IMR-90 (cell line): ENCODE data around the gene CALHM6. TPM values are rescaled to one million over a fixed set of nuclear protein-coding genes. Genes with fewer than 3 reads are reported as not detected.

Experiments used
- ATAC-seq: fragments of 200-7000 bp; cut with Tn5 transposase; 2 replicates; pipeline ENCODE4 v1.9.1; 2020; ENCODE audit warnings: low read depth, mild to moderate bottlenecking, moderate library complexity
- BruUV-seq: library from RNA; stranded (reverse); fragments of 400-500 nt; replicated peaks from 2 replicates; lab custom pipeline; 2021; lab: Mats Ljungman, UMichigan
- CTCF ChIA-PET: fragments of 300-600 bp; formaldehyde crosslinking; extraction: SDS; loops from one replicate; lab custom pipeline; 2021; ENCODE audit warnings: antibody characterized with exemption; lab: Yijun Ruan, JAX
- POLR2A ChIA-PET: fragments of 300-600 bp; sonication (Branson Sonifier 250); formaldehyde crosslinking; loops from one replicate; lab custom pipeline; 2022; ENCODE audit warnings: antibody characterized with exemption; ENCODE audit not compliant: unreplicated experiment; lab: Charles Lee
- DNase-seq: peaks from one replicate; pipeline ENCODE4 v3.0.0; 2013
- H2AFZ ChIP-seq: replicated peaks from 2 replicates; pipeline ENCODE3; 2013; ENCODE audit warnings: low read length, mild to moderate bottlenecking; ENCODE audit not compliant: poor library complexity
- H2AK5ac ChIP-seq: 2 replicates; pipeline ENCODE4 v1.6.1; 2013; ENCODE audit warnings: low read depth, low read length, inconsistent platforms
- H2AK9ac ChIP-seq: replicated peaks from 2 replicates; pipeline ENCODE3; 2013; ENCODE audit warnings: mild to moderate bottlenecking, low read depth, low read length, moderate library complexity; ENCODE audit not compliant: poor library complexity
- H2BK120ac ChIP-seq: 2 replicates; pipeline ENCODE4 v1.6.1; 2013; ENCODE audit warnings: low read depth, low read length, inconsistent platforms
- H2BK15ac ChIP-seq: 3 replicates; pipeline ENCODE4 v1.6.1; 2013; ENCODE audit warnings: low read depth, low read length, inconsistent platforms
- H2BK20ac ChIP-seq: 2 replicates; pipeline ENCODE4 v1.6.1; 2013; ENCODE audit warnings: low read depth, mild to moderate bottlenecking, inconsistent platforms, low read length, moderate library complexity
- H2BK5ac ChIP-seq: 2 replicates; pipeline ENCODE4 v1.6.1; 2013; ENCODE audit warnings: mild to moderate bottlenecking, low read depth, low read length, inconsistent platforms; ENCODE audit not compliant: poor library complexity, severe bottlenecking
- H3K14ac ChIP-seq: replicated peaks from 2 replicates; pipeline ENCODE4 v1.6.1; 2013; ENCODE audit warnings: low read depth, low read length, inconsistent platforms
- H3K18ac ChIP-seq: 2 replicates; pipeline ENCODE4 v1.6.1; 2013; ENCODE audit warnings: low read depth, low read length, control low read depth
- H3K23ac ChIP-seq: 2 replicates; pipeline ENCODE4 v1.6.1; 2013; ENCODE audit warnings: low read depth, low read length, inconsistent platforms
- H3K27ac ChIP-seq: 2 replicates; pipeline ENCODE4 v1.5.1; 2013; ENCODE audit warnings: mild to moderate bottlenecking, control low read depth, low read length; ENCODE audit not compliant: insufficient read depth
- H3K27me3 ChIP-seq: 2 replicates; pipeline ENCODE4 v1.6.1; 2013; ENCODE audit warnings: low read length; ENCODE audit not compliant: control insufficient read depth, insufficient read depth
- H3K36me3 ChIP-seq: 2 replicates; pipeline ENCODE4 v1.6.1; 2013; ENCODE audit warnings: low read length, mixed read lengths; ENCODE audit not compliant: control insufficient read depth, insufficient read depth
- H3K4ac ChIP-seq: 2 replicates; pipeline ENCODE4 v1.6.1; 2013; ENCODE audit warnings: low read depth, low read length, inconsistent platforms
- H3K4me1 ChIP-seq: 2 replicates; pipeline ENCODE4 v1.6.1; 2013; ENCODE audit warnings: low read length, mixed read lengths; ENCODE audit not compliant: control insufficient read depth, insufficient read depth
- H3K4me2 ChIP-seq: 2 replicates; pipeline ENCODE4 v1.6.1; 2013; ENCODE audit warnings: low read depth, mild to moderate bottlenecking, control low read depth, low read length, moderate library complexity
- H3K4me3 ChIP-seq: 2 replicates; pipeline ENCODE4 v1.5.1; 2013; ENCODE audit warnings: low read depth, mild to moderate bottlenecking, control low read depth, low read length, moderate library complexity; ENCODE audit not compliant: insufficient read depth
- H3K56ac ChIP-seq: 2 replicates; pipeline ENCODE4 v1.6.1; 2013; ENCODE audit warnings: low read length, inconsistent platforms; ENCODE audit not compliant: insufficient read depth; ENCODE audit errors: extremely low read depth
- H3K79me1 ChIP-seq, 2 experiments: 2 replicates each; pipeline ENCODE4 v1.6.1; 2013; ENCODE audit warnings: low read length in 2 of 2, inconsistent platforms in 1 of 2, low read depth in 1 of 2
- H3K9ac ChIP-seq: 2 replicates; pipeline ENCODE4 v1.6.1; 2013; ENCODE audit warnings: low read depth, low read length, control low read depth
- H3K9me1 ChIP-seq: 2 replicates; pipeline ENCODE4 v1.6.1; 2013; ENCODE audit warnings: low read length, inconsistent platforms; ENCODE audit not compliant: insufficient read depth
- H3K9me3 ChIP-seq: 2 replicates; pipeline ENCODE4 v1.6.1; 2013; ENCODE audit warnings: low read length; ENCODE audit not compliant: control insufficient read depth, insufficient read depth
- H4K20me1 ChIP-seq: 2 replicates; pipeline ENCODE4 v1.6.1; 2013; ENCODE audit warnings: low read length, inconsistent platforms; ENCODE audit not compliant: insufficient read depth
- H4K5ac ChIP-seq: 2 replicates; pipeline ENCODE4 v1.6.1; 2013; ENCODE audit warnings: mild to moderate bottlenecking, low read depth, low read length, control low read depth
- H4K8ac ChIP-seq, 2 experiments: 2 replicates each; pipeline ENCODE4 v1.6.1; 2013; ENCODE audit warnings: low read depth in 2 of 2, low read length in 2 of 2, control low read depth in 1 of 2, inconsistent platforms in 1 of 2
- H4K91ac ChIP-seq: 2 replicates; pipeline ENCODE4 v1.6.1; 2013; ENCODE audit warnings: low read depth, low read length, inconsistent platforms; ENCODE audit not compliant: insufficient read depth
- BHLHE40 ChIP-seq: fragments of 150-350 bp; IDR thresholded peaks from 2 replicates; pipeline ENCODE4 v1.6.1; 2016; ENCODE audit warnings: mild to moderate bottlenecking, low read depth, low read length
- CEBPB ChIP-seq: IDR thresholded peaks from 2 replicates; pipeline ENCODE4 v1.6.1; 2012; ENCODE audit warnings: low read depth, low read length, improper control_type of control experiment
- CHD1 ChIP-seq: IDR thresholded peaks from 2 replicates; pipeline ENCODE4 v1.6.1; 2012; ENCODE audit warnings: low read depth, low read length, improper control_type of control experiment
- CTCF ChIP-seq: conservative IDR thresholded peaks from 2 replicates; pipeline ENCODE4 v1.5.1; 2012; ENCODE audit warnings: mild to moderate bottlenecking, low read depth, low read length, improper control_type of control experiment
- FOS ChIP-seq: fragments of 150-350 bp; IDR thresholded peaks from 2 replicates; pipeline ENCODE4 v1.6.1; 2016; ENCODE audit warnings: low read depth, low read length
- MAFK ChIP-seq: IDR thresholded peaks from 2 replicates; pipeline ENCODE4 v1.6.1; 2012; ENCODE audit warnings: low read depth, low read length, improper control_type of control experiment
- MAZ ChIP-seq: IDR thresholded peaks from 2 replicates; pipeline ENCODE4 v1.6.1; 2012; ENCODE audit warnings: low read depth, mild to moderate bottlenecking, low read length, improper control_type of control experiment, moderate library complexity, borderline replicate concordance
- MXI1 ChIP-seq: IDR thresholded peaks from 2 replicates; pipeline ENCODE4 v1.6.1; 2012; ENCODE audit warnings: low read depth, mild to moderate bottlenecking, low read length, moderate library complexity, borderline replicate concordance
- NFE2L2 ChIP-seq: fragments of 150-350 bp; IDR thresholded peaks from 2 replicates; pipeline ENCODE4 v1.6.1; 2016; ENCODE audit warnings: low read depth, mild to moderate bottlenecking, low read length
- POLR2A ChIP-seq: IDR thresholded peaks from 2 replicates; pipeline ENCODE4 v1.6.1; 2012; ENCODE audit warnings: mild to moderate bottlenecking, low read depth, low read length
- RAD21 ChIP-seq: IDR thresholded peaks from 2 replicates; pipeline ENCODE4 v1.6.1; 2012; ENCODE audit warnings: low read length, improper control_type of control experiment
- RCOR1 ChIP-seq: IDR thresholded peaks from 2 replicates; pipeline ENCODE4 v1.6.1; 2012; ENCODE audit warnings: mild to moderate bottlenecking, low read length, improper control_type of control experiment; ENCODE audit not compliant: insufficient replicate concordance
- RFX5 ChIP-seq: IDR thresholded peaks from 2 replicates; pipeline ENCODE4 v1.8.0; 2012; ENCODE audit warnings: low read depth, mild to moderate bottlenecking, low read length, moderate library complexity
- SMC3 ChIP-seq: fragments of 150-350 bp; IDR thresholded peaks from 2 replicates; pipeline ENCODE4 v1.6.1; 2016; ENCODE audit warnings: low read depth, mild to moderate bottlenecking, antibody characterized with exemption, low read length, moderate library complexity
- USF2 ChIP-seq: fragments of 150-350 bp; IDR thresholded peaks from 2 replicates; pipeline ENCODE4 v1.6.1; 2017; ENCODE audit warnings: mild to moderate bottlenecking, antibody characterized with exemption, low read length, low read depth
- dilution Hi-C: fragments of 300-500 bp; cut with HindIII; formaldehyde crosslinking; loops from one replicate; pipeline ENCODE4 v1.14.3; 2018; ENCODE audit warnings: low sequenced_read_pairs; ENCODE audit not compliant: unreplicated experiment
- in situ Hi-C: fragments of 300-500 bp; cut with MboI; formaldehyde crosslinking; loops from 3 replicates; pipeline ENCODE4 v1.14.3; 2019; ENCODE audit warnings: low sequenced_read_pairs, inconsistent platforms, mixed read lengths
- intact Hi-C: fragments of 100-400 bp; cut with micrococcal nuclease; formaldehyde crosslinking; loops from 2 replicates; pipeline ENCODE4 v1.10.0; 2022
- polyA plus RNA-seq, 3 experiments: library from polyadenylated mRNA; depleted of rRNA; stranded (reverse); fragments of >200 nt; gene quantifications; 2 replicates each; pipeline ENCODE4 v1.2.3, GENCODE V29; 2012; ENCODE audit warnings: low replicate concordance in 1 of 3
- total RNA-seq: library from RNA; depleted of rRNA; stranded (reverse); fragments of >200 nt; gene quantifications from 2 replicates; pipeline ENCODE4 v1.2.3, GENCODE V29; 2012
- TF ChIP-seq, protein P1 (sequence below): fragments of 150-350 bp; IDR thresholded peaks from 2 replicates; pipeline ENCODE4 v1.6.1; 2016; ENCODE audit warnings: low read depth, mild to moderate bottlenecking, low read length, moderate library complexity, borderline replicate concordance

Gene CALHM6
- total and polyA plus RNA-seq, 2 of the 4 experiments (the other 2 are of a cell fraction), result 0.72 to 1.5 TPM

- CTCF ChIA-PET, result no interaction called here
- no peak overlapping the region for H2BK20ac ChIP-seq
- H4K8ac ChIP-seq, result no peak overlapping the region
- H4K20me1 ChIP-seq, result no peaks in the 10 kb centered on the region
- no peak overlapping the region for H3K4ac ChIP-seq
- no peak overlapping the region for H2BK15ac ChIP-seq
- H3K36me3 ChIP-seq, result no peaks in the 10 kb centered on the region
- H3K9ac ChIP-seq, result no peak overlapping the region
- no peaks in the 10 kb centered on the region for H3K27me3 ChIP-seq
- TF ChIP-seq NFE2L2 (no peak), USF2 (no peak), CTCF (no peak), MXI1 (no peak), BHLHE40 (no peak), POLR2A (no peak), FOS (no peak), RFX5 (no peak), MAZ (no peak), RAD21 (no peak), CHD1 (no peak), MAFK (no peak), CEBPB (no peak), RCOR1 (no peak), SMC3 (no peak)
- TF ChIP-seq, protein P1, sequence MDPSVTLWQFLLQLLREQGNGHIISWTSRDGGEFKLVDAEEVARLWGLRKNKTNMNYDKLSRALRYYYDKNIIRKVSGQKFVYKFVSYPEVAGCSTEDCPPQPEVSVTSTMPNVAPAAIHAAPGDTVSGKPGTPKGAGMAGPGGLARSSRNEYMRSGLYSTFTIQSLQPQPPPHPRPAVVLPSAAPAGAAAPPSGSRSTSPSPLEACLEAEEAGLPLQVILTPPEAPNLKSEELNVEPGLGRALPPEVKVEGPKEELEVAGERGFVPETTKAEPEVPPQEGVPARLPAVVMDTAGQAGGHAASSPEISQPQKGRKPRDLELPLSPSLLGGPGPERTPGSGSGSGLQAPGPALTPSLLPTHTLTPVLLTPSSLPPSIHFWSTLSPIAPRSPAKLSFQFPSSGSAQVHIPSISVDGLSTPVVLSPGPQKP, result no peak
- no peak overlapping the region for H2AFZ ChIP-seq
- dilution Hi-C loops (no loop called here), in situ Hi-C loops (no loop called here), intact Hi-C loops (no loop called here)
- H2AK5ac ChIP-seq, result no peak overlapping the region
- H3K9me1 ChIP-seq, result no peaks in the 10 kb centered on the region
- BruUV-seq, result no TSS peak
- no peak for ATAC-seq
- H3K23ac ChIP-seq, result no peak overlapping the region
- H3K14ac ChIP-seq, result no peak overlapping the region
- no peak overlapping the region for H2BK5ac ChIP-seq
- no peak overlapping the region for H3K56ac ChIP-seq
- no peak overlapping the region for H4K91ac ChIP-seq
- H3K9me3 ChIP-seq, result no peaks in the 10 kb centered on the region
- H2BK120ac ChIP-seq, result no peak overlapping the region
- no peak overlapping the region for H3K4me3 ChIP-seq
- POLR2A ChIA-PET, result no interaction called here
- H3K4me2 ChIP-seq, result no peak overlapping the region
- H3K4me1 ChIP-seq, result no peaks in the 10 kb centered on the region
- H2AK9ac ChIP-seq, result no peak overlapping the region
- no peak overlapping the region for H4K5ac ChIP-seq
- H3K27ac ChIP-seq, result no peak overlapping the region
- no peak for DNase-seq
- H3K79me1 ChIP-seq, result no peaks in the 10 kb centered on the region
- H3K18ac ChIP-seq, result no peak overlapping the region
These were observed 6.3 kb downstream of the CALHM6 start for GRCh38 chr6:116467514-116467913.
